Uterus (tissue), 4 donors: Measurements from ENCODE around the gene SP140L. TPM values are rescaled to one million over a fixed set of nuclear protein-coding genes. Genes with fewer than 3 reads are reported as not detected.

Experiments used
- DNase-seq, 2 donors: peaks; one replicate each; pipeline ENCODE4 v3.0.0-alpha.2; 2019 to 2020
- H3K27ac ChIP-seq, 2 donors: fragments of 200-600 bp; sonication (generic); 1 replicate in 1 of 2; 2 replicates in 1 of 2; pipeline ENCODE4 v1.5.1; 2016 to 2018
- H3K27me3 ChIP-seq, 2 donors: fragments of 200-600 bp; sonication (generic); one replicate each; pipeline ENCODE4 v1.5.1; 2018 to 2019; ENCODE audit warnings: control low read depth in 1 of 2
- H3K36me3 ChIP-seq, 2 donors: fragments of 200-600 bp; sonication (generic); one replicate each; pipeline ENCODE4 v1.5.1; 2019; ENCODE audit warnings: control low read depth in 1 of 2
- H3K4me1 ChIP-seq, 2 donors: fragments of 200-600 bp; sonication (generic); one replicate each; pipeline ENCODE4 v1.5.1; 2018 to 2019; ENCODE audit warnings: control low read depth in 1 of 2
- H3K4me3 ChIP-seq, 2 donors: fragments of 200-600 bp; sonication (generic); 1 replicate in 1 of 2; 2 replicates in 1 of 2; pipeline ENCODE4 v1.5.1; 2018 to 2019; ENCODE audit warnings: mild to moderate bottlenecking in 1 of 2
- H3K9me3 ChIP-seq, 2 donors: fragments of 200-600 bp; sonication (generic); one replicate each; pipeline ENCODE4 v1.5.1; 2019; ENCODE audit warnings: control low read depth in 1 of 2
- POLR2A ChIP-seq, 2 donors: fragments of 450-650 bp; IDR thresholded peaks; one replicate each; pipeline ENCODE4 v1.6.1; 2016; ENCODE audit warnings: antibody characterized with exemption in 2 of 2, mild to moderate bottlenecking in 1 of 2, moderate library complexity in 1 of 2
- intact Hi-C: fragments of 100-400 bp; cut with DNase I; formaldehyde crosslinking; loops from one replicate; pipeline ENCODE4 v1.15.1; 2023; ENCODE audit warnings: low total_unique reads
- total RNA-seq, 4 donors: library from RNA; depleted of rRNA in 3 of 4; stranded (reverse); fragments of >200 nt in 3 of 4; gene quantifications; one replicate each; pipeline versions ENCODE4 v1.1.0 to v1.2.4, GENCODE V29; 2014 to 2023
- TF ChIP-seq, protein P1 (sequence below), 4 experiments: fragments of 200-600 bp in 2 of 4; fragments of 450-650 bp in 2 of 4; sonication (generic) in 2 of 4; IDR thresholded peaks; one replicate each; pipeline ENCODE4 v1.5.1; 2016 to 2019; ENCODE audit warnings: antibody characterized with exemption in 4 of 4, mild to moderate bottlenecking in 2 of 4, moderate library complexity in 1 of 4
- donor health status: DM: yes; HTN: yes; CAD: no.

SP140L gene
- total RNA-seq, 4 donors from 2014 or later, result 7.5 to 21.6 (median 14.1) TPM

- no peak for DNase-seq
- no peaks in the 10 kb centered on the region for H3K36me3 ChIP-seq
- intact Hi-C loops, result no loop called here
Observed at GRCh38 chr2:230443541-230443940, 116.5 kb downstream of the SP140L start.

GRCh38 chr2:230444832-230445231, 117.8 kb downstream of the SP140L start:
- no peak overlapping the region for H3K4me3 ChIP-seq
- no peaks in the 10 kb centered on the region for H3K36me3 ChIP-seq
- no peak for DNase-seq
- no peaks in the 10 kb centered on the region for H3K9me3 ChIP-seq
- intact Hi-C loops, result no loop called here
- H3K4me1 ChIP-seq, result peaks cover 0 to 3% of the 10 kb centered on the region in 2 donors
- no peak for TF ChIP-seq POLR2A (IDR thresholded peaks at IDR 0.05)
- TF ChIP-seq, protein P1, sequence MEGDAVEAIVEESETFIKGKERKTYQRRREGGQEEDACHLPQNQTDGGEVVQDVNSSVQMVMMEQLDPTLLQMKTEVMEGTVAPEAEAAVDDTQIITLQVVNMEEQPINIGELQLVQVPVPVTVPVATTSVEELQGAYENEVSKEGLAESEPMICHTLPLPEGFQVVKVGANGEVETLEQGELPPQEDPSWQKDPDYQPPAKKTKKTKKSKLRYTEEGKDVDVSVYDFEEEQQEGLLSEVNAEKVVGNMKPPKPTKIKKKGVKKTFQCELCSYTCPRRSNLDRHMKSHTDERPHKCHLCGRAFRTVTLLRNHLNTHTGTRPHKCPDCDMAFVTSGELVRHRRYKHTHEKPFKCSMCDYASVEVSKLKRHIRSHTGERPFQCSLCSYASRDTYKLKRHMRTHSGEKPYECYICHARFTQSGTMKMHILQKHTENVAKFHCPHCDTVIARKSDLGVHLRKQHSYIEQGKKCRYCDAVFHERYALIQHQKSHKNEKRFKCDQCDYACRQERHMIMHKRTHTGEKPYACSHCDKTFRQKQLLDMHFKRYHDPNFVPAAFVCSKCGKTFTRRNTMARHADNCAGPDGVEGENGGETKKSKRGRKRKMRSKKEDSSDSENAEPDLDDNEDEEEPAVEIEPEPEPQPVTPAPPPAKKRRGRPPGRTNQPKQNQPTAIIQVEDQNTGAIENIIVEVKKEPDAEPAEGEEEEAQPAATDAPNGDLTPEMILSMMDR (IDR thresholded peaks at IDR 0.05), result no peak
- no peaks in the 10 kb centered on the region for H3K27me3 ChIP-seq
- H3K27ac ChIP-seq, result no peak overlapping the region

More at GRCh38 chr2:230443541-230443940, 116.5 kb downstream of the SP140L start:
- H3K27me3 ChIP-seq, result no peaks in the 10 kb centered on the region
- peaks cover 0 to 3% of the 10 kb centered on the region in 2 donors for H3K4me1 ChIP-seq
- TF ChIP-seq, protein P1 (IDR thresholded peaks at IDR 0.05), result no peak
- no peak for TF ChIP-seq POLR2A (IDR thresholded peaks at IDR 0.05)
- no peak overlapping the region for H3K4me3 ChIP-seq
- H3K9me3 ChIP-seq, result no peaks in the 10 kb centered on the region
- no peak overlapping the region for H3K27ac ChIP-seq

DNA sequence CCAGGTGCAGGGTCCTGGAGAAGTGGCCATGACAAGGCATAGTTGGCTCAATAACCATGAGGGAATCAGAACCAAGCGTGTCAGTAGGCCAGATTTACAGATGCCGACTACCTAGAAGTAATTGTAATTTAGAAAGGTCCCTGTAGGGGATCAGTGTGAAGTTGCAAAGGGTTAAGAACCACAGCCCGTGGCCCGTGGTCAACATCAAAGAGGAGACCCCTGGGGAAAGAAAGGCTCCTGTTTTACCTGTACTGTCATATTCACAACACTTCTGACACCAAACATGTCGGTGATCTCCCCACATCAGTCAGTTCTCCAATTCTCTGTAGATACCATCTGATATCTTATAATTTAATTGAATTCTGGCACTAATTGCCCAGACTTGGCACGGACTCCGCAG, 120.0 kb downstream of the SP140L start:
- Histone ChIP-seq H3K36me3 (no peaks in the 10 kb centered on the region), H3K4me3 (no peak overlapping the region), H3K9me3 (no peaks in the 10 kb centered on the region), H3K27ac (no peak overlapping the region), H3K4me1 (peaks cover 0 to under 1% of the 10 kb centered on the region in 2 donors), H3K27me3 (no peaks in the 10 kb centered on the region)
- intact Hi-C loops, result no loop called here
- TF ChIP-seq POLR2A (IDR thresholded peaks at IDR 0.05), result no peak
- TF ChIP-seq, protein P1 (IDR thresholded peaks at IDR 0.05), result no peak
- DNase-seq, result no peak

- Histone ChIP-seq H3K4me1 (no peaks in the 10 kb centered on the region), H3K36me3 (no peaks in the 10 kb centered on the region), H3K9me3 (no peaks in the 10 kb centered on the region), H3K27me3 (no peaks in the 10 kb centered on the region), H3K4me3 (no peak overlapping the region), H3K27ac (no peak overlapping the region)
- no peak for DNase-seq
- TF ChIP-seq, protein P1 (IDR thresholded peaks at IDR 0.05), result no peak
- TF ChIP-seq POLR2A (IDR thresholded peaks at IDR 0.05), result no peak
- intact Hi-C loops, result no loop called here
Observed at GRCh38 chr2:230447455-230448451, 120.8 kb downstream of the SP140L start.

DNA sequence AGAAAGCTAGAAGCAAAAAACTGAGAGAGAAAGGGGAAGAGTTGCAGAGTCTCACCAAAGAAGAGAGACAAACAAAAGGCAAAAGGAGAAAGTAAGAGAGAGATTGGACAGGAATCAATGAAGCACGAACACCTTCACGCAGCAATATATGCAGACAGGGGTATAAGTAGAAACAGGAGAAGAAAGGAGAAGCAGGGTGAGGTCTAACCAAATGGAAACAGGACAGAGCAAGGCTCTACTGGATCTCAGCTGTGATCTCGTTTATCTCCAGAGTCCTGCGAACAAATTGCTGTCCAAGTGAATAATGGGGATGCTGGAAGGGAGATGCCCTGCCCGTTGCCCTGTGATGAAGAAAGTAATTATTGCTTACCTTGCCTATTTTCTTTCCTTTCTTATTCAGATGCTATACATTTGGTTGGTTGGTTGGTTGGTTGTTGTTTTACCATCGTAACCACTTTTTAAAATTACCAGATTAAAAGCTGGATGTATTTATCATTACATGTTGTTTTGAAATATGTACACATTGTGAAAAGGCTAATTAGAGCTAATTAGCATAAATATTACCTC, 123.0 kb downstream of the SP140L start:
- H3K9me3 ChIP-seq, result no peaks in the 10 kb centered on the region
- H3K4me1 ChIP-seq, result no peaks in the 10 kb centered on the region
- no peak overlapping the region for H3K4me3 ChIP-seq
- H3K27ac ChIP-seq, result no peak overlapping the region
- intact Hi-C loops, result no loop called here
- no peak for DNase-seq
- H3K36me3 ChIP-seq, result no peaks in the 10 kb centered on the region
- TF ChIP-seq, protein P1 (IDR thresholded peaks at IDR 0.05), result no peak
- no peak for TF ChIP-seq POLR2A (IDR thresholded peaks at IDR 0.05)
- H3K27me3 ChIP-seq, result no peaks in the 10 kb centered on the region
